ENCODE measurements around the gene DOP1B. TPM values are rescaled to one million over a fixed set of nuclear protein-coding genes. Genes with fewer than 3 reads are reported as not detected.

DOP1B gene
- total RNA-seq = 10 to 100 TPM in 3 of 9 donors, 1 to 10 TPM in 6; 1.1 to 39.1 (median 8.7) TPM
- 1 to 10 TPM; 1.3 to 5.1 (median 1.9) TPM for polyA plus RNA-seq
- long read RNA-seq, donor 1, partial matches to known transcripts = 13 of 13 reads
- long read RNA-seq, donor 1, other reads (novel, unspliced or antisense) = 0 of 13 reads
- long read RNA-seq, donor 2, partial matches to known transcripts = 11 of 11 reads
- long read RNA-seq, donor 2, other reads (novel, unspliced or antisense) = 0 of 11 reads
- long read RNA-seq, donor 3, partial matches to known transcripts = 16 of 16 reads
- long read RNA-seq, donor 3, other reads (novel, unspliced or antisense) = 0 of 16 reads
- long read RNA-seq, donor 4, partial matches to known transcripts = 1 of 2 reads
- long read RNA-seq, donor 4, other reads (novel, unspliced or antisense) = 1 of 2 reads
- long read RNA-seq, donor 5, partial matches to known transcripts = 2 of 4 reads
- long read RNA-seq, donor 5, other reads (novel, unspliced or antisense) = 2 of 4 reads
- long read RNA-seq, donor 6 = 0 reads
- long read RNA-seq, donor 7 = 0 reads
- long read RNA-seq, donor 8, partial matches to known transcripts = 13 of 13 reads
- long read RNA-seq, donor 8, other reads (novel, unspliced or antisense) = 0 of 13 reads
- long read RNA-seq, donor 9 = 0 reads
- long read RNA-seq, donor 10, partial matches to known transcripts = 6 of 6 reads
- long read RNA-seq, donor 10, other reads (novel, unspliced or antisense) = 0 of 6 reads

- WGBS, 4 donors = 1 to 6% (median 3%) methylated on average over 19 to 83 of the region's 83 CpGs
- H3K4me1 ChIP-seq (replicated peaks in 1 of 2) = peaks cover 0 to 14% of the 10 kb centered on the region in 2 donors
- H3K27ac ChIP-seq = peak within 1 kb of the TSS in 4 of 5 donors; percentile 74 to 89 (median 78)
- no peaks in the 10 kb centered on the region for H3K36me3 ChIP-seq (replicated peaks in 1 of 2)
- peak in 1 of 7 donors; percentile 26 for DNase-seq
- TF ChIP-seq POLR2A (IDR thresholded peaks at IDR 0.05) (peak; percentile 63 to 68), CTCF (IDR thresholded peaks at IDR 0.05) (no peak)
- H3K9me3 ChIP-seq (replicated peaks in 1 of 3) = no peaks in the 10 kb centered on the region
- no peaks in the 10 kb centered on the region for H3K27me3 ChIP-seq
- intact Hi-C loops (cut with DNase I) = no loop called here
- H3K4me3 ChIP-seq = peak within 1 kb of the TSS; percentile 27 to 94 (median 86)
These were observed at the start of gene DOP1B for GRCh38 chr21:36156815-36157670. Gene DOP1B (plus strand): TSS chr21:36156824. CDS start chr21:36164734, 7,910 bp downstream.

- no peak overlapping the region for H3K27ac ChIP-seq
- WGBS, 4 donors = 90 to 95% (median 93%) methylated on average over 10 of the region's 10 CpGs
- no peak for TF ChIP-seq CTCF (IDR thresholded peaks at IDR 0.05)
- no peak for TF ChIP-seq POLR2A (IDR thresholded peaks at IDR 0.05)
- peaks cover 0 to 7% of the 10 kb centered on the region in 2 donors for H3K4me1 ChIP-seq (replicated peaks in 1 of 2)
- no peak for DNase-seq
- intact Hi-C loops (cut with DNase I) = loop anchor here in 1 of 2 donors (10.0 kb wide), 1 partner anchor 65 kb away; no protein-coding TSS in a partner anchor
- H3K36me3 ChIP-seq (replicated peaks in 1 of 2) = no peaks in the 10 kb centered on the region
- no peaks in the 10 kb centered on the region for H3K9me3 ChIP-seq (replicated peaks in 1 of 3)
- no peaks in the 10 kb centered on the region for H3K27me3 ChIP-seq
- no peak overlapping the region for H3K4me3 ChIP-seq
These were observed 46.8 kb upstream of the DOP1B start for GRCh38 chr21:36109868-36110267.

- intact Hi-C loops (cut with DNase I) = no loop called here
These were observed 45.4 kb upstream of the DOP1B start for GRCh38 chr21:36111238-36111637.

More at GRCh38 chr21:36111238-36111637, 45.4 kb upstream of the DOP1B start:
- Histone ChIP-seq H3K4me3 (no peak overlapping the region), H3K27ac (no peak overlapping the region), H3K4me1 (replicated peaks in 1 of 2) (peaks cover 0 to 7% of the 10 kb centered on the region in 2 donors), H3K27me3 (no peaks in the 10 kb centered on the region), H3K9me3 (replicated peaks in 1 of 3) (no peaks in the 10 kb centered on the region), H3K36me3 (replicated peaks in 1 of 2) (no peaks in the 10 kb centered on the region)
- WGBS, 4 donors = 71 to 92% (median 81%) methylated on average over 8 of the region's 8 CpGs
- no peak for DNase-seq
- no peak for TF ChIP-seq POLR2A (IDR thresholded peaks at IDR 0.05)
- TF ChIP-seq CTCF (IDR thresholded peaks at IDR 0.05) = no peak

Measured in adrenal gland (tissue), 19 donors.